Activated CD8-positive, alpha-beta T cell treated with anti-CD3 and anti-CD28 coated beads for 36 hours (primary cell): ENCODE results near the gene LBP. TPM values are rescaled to one million over a fixed set of nuclear protein-coding genes. Genes with fewer than 3 reads are reported as not detected.

Experiments used
- ATAC-seq: fragments of 200-7000 bp; cut with Tn5 transposase; one replicate; pipeline ENCODE4 v1.10.0; 2021; ENCODE audit warnings: mild to moderate bottlenecking, moderate library complexity
- CTCF ChIA-PET: fragments of 350-600 bp; sonication (Branson Sonifier 250); formaldehyde crosslinking; loops from one replicate; lab custom pipeline; 2021; ENCODE audit warnings: antibody characterized with exemption; lab: Charles Lee
- POLR2A ChIA-PET: fragments of 350-600 bp; sonication (Branson Sonifier 250); formaldehyde crosslinking; loops from one replicate; lab custom pipeline; 2021; ENCODE audit warnings: antibody characterized with exemption; lab: Charles Lee
- DNase-seq: peaks from one replicate; pipeline ENCODE4 v3.0.0-alpha.2; 2020
- H3K27ac Mint-ChIP-seq: one replicate; pipeline ENCODE4 v1.8.0; 2021; ENCODE audit warnings: mild to moderate bottlenecking, mixed read lengths
- H3K27me3 Mint-ChIP-seq: one replicate; pipeline ENCODE4 v1.8.0; 2021; ENCODE audit warnings: mixed read lengths
- H3K36me3 Mint-ChIP-seq: one replicate; pipeline ENCODE4 v1.8.0; 2021; ENCODE audit warnings: low read depth, mixed read lengths
- H3K4me1 Mint-ChIP-seq: one replicate; pipeline ENCODE4 v1.8.0; 2021; ENCODE audit warnings: low read depth, mixed read lengths
- H3K4me3 Mint-ChIP-seq: one replicate; pipeline ENCODE4 v1.8.0; 2021; ENCODE audit warnings: mild to moderate bottlenecking, moderate library complexity, mixed read lengths
- H3K9me3 Mint-ChIP-seq: one replicate; pipeline ENCODE4 v1.8.0; 2021; ENCODE audit warnings: mixed read lengths
- intact Hi-C: fragments of 100-400 bp; cut with micrococcal nuclease; formaldehyde crosslinking; loops from one replicate; pipeline ENCODE4 v1.10.0; 2022
- total RNA-seq, 2 experiments: library from RNA; stranded (reverse); gene quantifications; one replicate each; pipeline ENCODE4 v1.2.3, GENCODE V29; 2021
- TF ChIP-seq, protein P1 (sequence below): fragments of 200-600 bp; IDR thresholded peaks from one replicate; pipeline ENCODE4 v1.8.0; 2022; ENCODE audit warnings: antibody characterized with exemption, mild to moderate bottlenecking

The LBP gene
- total RNA-seq, 2 experiments from 2014 or later: not detected

DNA sequence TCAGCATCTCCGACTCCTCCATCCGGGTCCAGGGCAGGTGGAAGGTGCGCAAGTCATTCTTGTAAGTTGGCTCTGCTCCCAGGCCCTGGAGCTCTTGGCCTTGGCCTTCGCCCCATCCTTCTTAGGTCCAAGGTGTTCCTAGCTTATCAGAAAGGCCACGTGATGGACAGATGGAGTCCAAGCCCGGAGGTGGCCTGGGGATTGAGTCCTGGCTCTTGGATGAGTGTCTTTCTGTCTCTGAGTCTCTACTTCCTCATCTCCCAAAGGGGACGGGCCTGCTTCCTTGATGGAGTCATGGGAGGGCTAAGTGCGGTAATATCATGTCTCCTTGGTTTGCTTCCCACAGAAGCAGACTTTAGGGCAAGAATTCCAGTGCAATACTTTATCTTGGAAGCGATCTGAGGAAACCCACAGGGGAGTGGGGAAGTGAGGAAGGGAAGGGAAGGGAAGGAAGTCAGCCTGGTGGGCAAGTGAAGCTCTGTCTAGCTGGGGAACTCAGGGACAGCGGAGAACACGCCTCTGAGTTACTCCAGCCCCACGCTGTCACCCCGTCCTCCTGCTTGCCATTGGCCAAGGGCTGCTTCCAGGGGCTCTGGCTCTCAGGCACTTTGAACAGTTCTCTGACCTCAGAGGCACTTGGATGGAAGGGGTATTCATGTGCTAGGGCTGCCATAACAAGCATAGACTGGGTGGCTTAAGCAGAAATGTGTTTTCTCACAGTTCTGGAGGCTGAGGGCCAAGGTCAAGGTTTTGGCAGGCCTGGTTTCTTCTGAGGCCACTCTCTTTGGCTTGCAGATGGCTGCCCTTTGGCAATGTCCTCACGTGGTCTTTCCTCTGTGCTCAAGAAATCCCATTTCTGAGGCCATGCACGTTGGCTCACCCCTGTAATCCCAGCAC is 4.8 kb downstream of the LBP start:
- ChIA-PET CTCF (no interaction called here), POLR2A (interaction anchor here (0.6 kb wide), 1 partner anchor 86 kb away, joined by 3 read pairs; no protein-coding TSS in a partner anchor)
- no peak overlapping the region for H3K4me3 Mint-ChIP-seq
- no peaks in the 10 kb centered on the region for H3K4me1 Mint-ChIP-seq
- DNase-seq (no peak), ATAC-seq (no peak)
- H3K27me3 Mint-ChIP-seq: peaks cover 3% of the 10 kb centered on the region
- no peaks in the 10 kb centered on the region for H3K9me3 Mint-ChIP-seq
- H3K36me3 Mint-ChIP-seq: no peaks in the 10 kb centered on the region
- TF ChIP-seq, protein P1, sequence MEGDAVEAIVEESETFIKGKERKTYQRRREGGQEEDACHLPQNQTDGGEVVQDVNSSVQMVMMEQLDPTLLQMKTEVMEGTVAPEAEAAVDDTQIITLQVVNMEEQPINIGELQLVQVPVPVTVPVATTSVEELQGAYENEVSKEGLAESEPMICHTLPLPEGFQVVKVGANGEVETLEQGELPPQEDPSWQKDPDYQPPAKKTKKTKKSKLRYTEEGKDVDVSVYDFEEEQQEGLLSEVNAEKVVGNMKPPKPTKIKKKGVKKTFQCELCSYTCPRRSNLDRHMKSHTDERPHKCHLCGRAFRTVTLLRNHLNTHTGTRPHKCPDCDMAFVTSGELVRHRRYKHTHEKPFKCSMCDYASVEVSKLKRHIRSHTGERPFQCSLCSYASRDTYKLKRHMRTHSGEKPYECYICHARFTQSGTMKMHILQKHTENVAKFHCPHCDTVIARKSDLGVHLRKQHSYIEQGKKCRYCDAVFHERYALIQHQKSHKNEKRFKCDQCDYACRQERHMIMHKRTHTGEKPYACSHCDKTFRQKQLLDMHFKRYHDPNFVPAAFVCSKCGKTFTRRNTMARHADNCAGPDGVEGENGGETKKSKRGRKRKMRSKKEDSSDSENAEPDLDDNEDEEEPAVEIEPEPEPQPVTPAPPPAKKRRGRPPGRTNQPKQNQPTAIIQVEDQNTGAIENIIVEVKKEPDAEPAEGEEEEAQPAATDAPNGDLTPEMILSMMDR: no peak
- intact Hi-C loops: no loop called here
- no peak overlapping the region for H3K27ac Mint-ChIP-seq

GRCh38 chr20:38353316-38353715 is 7.0 kb downstream of the LBP start:
- Mint-ChIP-seq H3K27me3 (no peaks in the 10 kb centered on the region), H3K36me3 (no peaks in the 10 kb centered on the region), H3K4me3 (no peak overlapping the region), H3K4me1 (peaks cover 3% of the 10 kb centered on the region), H3K9me3 (no peaks in the 10 kb centered on the region), H3K27ac (no peak overlapping the region)
- DNase-seq: no peak
- ChIA-PET POLR2A (no interaction called here), CTCF (interaction anchor here (1.0 to 1.2 kb wide), 2 partner anchors 11 to 132 kb away, joined by 3 read pairs; no protein-coding TSS in a partner anchor)
- ATAC-seq: no peak
- intact Hi-C loops: no loop called here
- TF ChIP-seq, protein P1: no peak

DNA sequence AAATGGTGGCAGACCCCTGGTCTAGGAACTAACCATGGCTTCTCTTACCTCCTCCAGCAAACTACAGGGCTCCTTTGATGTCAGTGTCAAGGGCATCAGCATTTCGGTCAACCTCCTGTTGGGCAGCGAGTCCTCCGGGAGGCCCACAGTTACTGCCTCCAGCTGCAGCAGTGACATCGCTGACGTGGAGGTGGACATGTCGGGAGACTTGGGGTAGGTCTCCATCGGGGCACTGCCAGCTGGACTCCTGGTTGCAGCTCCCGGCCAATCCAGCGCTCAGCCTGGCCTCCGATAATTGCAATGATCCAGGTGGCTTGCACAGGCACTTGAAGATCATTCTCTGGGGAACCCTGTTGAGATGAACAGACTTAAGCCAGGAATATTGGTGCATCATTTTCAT is 7.9 kb downstream of the LBP start:
- Mint-ChIP-seq H3K27ac (no peak overlapping the region), H3K36me3 (no peaks in the 10 kb centered on the region), H3K9me3 (no peaks in the 10 kb centered on the region), H3K4me3 (no peak overlapping the region), H3K27me3 (no peaks in the 10 kb centered on the region), H3K4me1 (peaks cover 3% of the 10 kb centered on the region)
- DNase-seq (no peak), ATAC-seq (no peak)
- ChIA-PET CTCF (interaction anchor here (1.2 kb wide), 1 partner anchor 10 kb away, joined by 3 read pairs; no protein-coding TSS in a partner anchor), POLR2A (no interaction called here)
- TF ChIP-seq, protein P1: no peak
- intact Hi-C loops: no loop called here

DNA sequence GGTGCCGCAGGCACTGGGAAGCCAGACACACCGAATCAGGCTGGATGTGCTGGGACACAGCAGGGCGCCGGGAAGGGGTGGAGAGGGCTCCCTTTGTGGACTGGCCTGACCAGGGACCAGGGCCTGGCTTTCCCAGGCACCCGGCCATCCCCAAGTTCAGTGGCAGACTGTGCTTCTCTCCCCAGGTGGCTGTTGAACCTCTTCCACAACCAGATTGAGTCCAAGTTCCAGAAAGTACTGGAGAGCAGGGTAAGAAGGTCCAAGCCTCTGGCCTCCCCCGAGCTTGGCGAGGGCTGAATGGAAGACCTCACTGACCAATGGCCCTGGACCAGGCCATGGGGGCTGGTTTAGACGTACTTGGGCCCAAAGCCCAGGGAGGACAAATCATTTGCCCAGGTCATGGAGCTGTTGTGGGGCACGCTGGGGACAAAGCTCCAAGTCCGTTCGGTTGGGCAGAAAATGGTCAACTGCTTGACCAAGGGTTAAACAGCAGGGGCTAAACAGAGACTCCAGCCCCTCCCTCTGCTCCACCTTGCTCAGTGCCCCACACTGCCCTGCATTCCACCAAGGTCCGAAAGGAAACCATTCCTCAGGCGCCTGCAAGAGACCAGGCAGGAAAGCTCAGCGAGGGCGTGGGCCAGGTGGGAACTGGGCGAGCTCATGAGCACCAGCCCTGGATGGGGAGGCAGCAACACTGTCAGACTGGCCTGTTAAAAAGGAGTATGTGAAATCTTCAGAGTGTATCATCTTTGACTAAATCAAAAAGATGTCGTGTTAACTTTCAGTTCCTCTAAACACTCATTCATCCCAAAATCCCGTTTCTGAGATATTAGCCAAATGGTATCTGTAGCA is 9.1 kb downstream of the LBP start:
- H3K9me3 Mint-ChIP-seq: no peaks in the 10 kb centered on the region
- no peaks in the 10 kb centered on the region for H3K27me3 Mint-ChIP-seq
- no peak overlapping the region for H3K27ac Mint-ChIP-seq
- POLR2A ChIA-PET: no interaction called here
- H3K4me3 Mint-ChIP-seq: no peak overlapping the region
- peaks cover 3% of the 10 kb centered on the region for H3K4me1 Mint-ChIP-seq
- TF ChIP-seq, protein P1: no peak
- intact Hi-C loops: no loop called here
- DNase-seq: no peak
- H3K36me3 Mint-ChIP-seq: no peaks in the 10 kb centered on the region
- no peak for ATAC-seq
- CTCF ChIA-PET: no interaction called here
